ENCODE data around the gene AARS1.
"Not testable (repeated sequence)": the region's sequence is repeated elsewhere in the genome, so short reads cannot be mapped to it uniquely, and the experiment has no call there.

AARS1 gene

GRCh38 chr16:70223216-70223615 lies 66.1 kb downstream of the AARS1 start:
- DNase-seq: not testable (repeated sequence)

- DNase-seq: not testable (repeated sequence)
Measured at GRCh38 chr16:70222574-70222973, 66.7 kb downstream of the AARS1 start.

GRCh38 chr16:70218586-70218985 lies 70.7 kb downstream of the AARS1 start:
- DNase-seq: not testable (repeated sequence)

GRCh38 chr16:70206382-70206781 lies 82.9 kb downstream of the AARS1 start:
- DNase-seq: not testable (repeated sequence)

- not testable (repeated sequence) for DNase-seq
Measured at GRCh38 chr16:70204668-70205405, 84.5 kb downstream of the AARS1 start.

- DNase-seq: not testable (repeated sequence)
Measured at GRCh38 chr16:70204010-70204409, 85.3 kb downstream of the AARS1 start.

- DNase-seq: not testable (repeated sequence)
Measured at GRCh38 chr16:70203508-70203907, 85.8 kb downstream of the AARS1 start.

All from activated CD8-positive, alpha-beta memory T cell treated with anti-CD3 and anti-CD28 coated beads, Interleukin-2, amount 50 U/mL, for 4 hours (primary cell).